ENCODE results near the gene UBXN11. TPM values are rescaled to one million over a fixed set of nuclear protein-coding genes. Genes with fewer than 3 reads are reported as not detected.

The UBXN11 gene
- total and polyA plus RNA-seq, 5 donors from 2014 or later, result 8.1 to 30.8 (median 11.5) TPM

- peak overlapping the region; percentile 92 to 100 (median 97) for H3K27ac Mint-ChIP-seq
- ATAC-seq (ENCODE audit: low read depth in 2 of 2), result peak; percentile 78 to 86
- H3K27ac ChIP-seq (ENCODE audit: insufficient read depth, low read length, poor library complexity, severe bottlenecking), result peak overlapping the region; percentile 70
Measured at GRCh38 chr1:26321315-26322041, 15.0 kb upstream of the UBXN11 start.

GRCh38 chr1:26320896-26321295 lies 14.5 kb upstream of the UBXN11 start:
- Mint-ChIP-seq H3K36me3 (peaks cover 44% of the 10 kb centered on the region), H3K4me1 (peaks cover 6 to 63% (median 39%) of the 10 kb centered on the region in 4 donors), H3K27me3 (peaks cover 5% of the 10 kb centered on the region), H3K27ac (peak overlapping the region; percentile 92 to 100 (median 97)), H3K4me3 (peak overlapping the region; percentile 92 to 98 (median 94)), H3K9me3 (peaks cover 0 to 2% (median 0%) of the 10 kb centered on the region in 7 donors)
- Histone ChIP-seq H3K4me3 (ENCODE audit: low read depth, low read length) (peak overlapping the region; percentile 100), H3K9me3 (ENCODE audit: control insufficient read depth in 2 of 2, low read length in 2 of 2) (no peaks in the 10 kb centered on the region), H3K4me1 (ENCODE audit: control insufficient read depth, insufficient read depth, low read length, poor library complexity, severe bottlenecking) (peaks cover 61% of the 10 kb centered on the region), H3K27me3 (ENCODE audit: control insufficient read depth, insufficient read depth, low read length) (no peaks in the 10 kb centered on the region), H3K27ac (ENCODE audit: insufficient read depth, low read length, poor library complexity, severe bottlenecking) (peak overlapping the region; percentile 70), H3K36me3 (ENCODE audit: control insufficient read depth, insufficient read depth, low read length) (peaks cover 50% of the 10 kb centered on the region)
- no peak for DNase-seq
- no peak for ATAC-seq (ENCODE audit: low read depth in 2 of 2)

More at GRCh38 chr1:26321315-26322041, 15.0 kb upstream of the UBXN11 start:
- peaks cover 50% of the 10 kb centered on the region for H3K36me3 ChIP-seq (ENCODE audit: control insufficient read depth, insufficient read depth, low read length)
- H3K4me1 ChIP-seq (ENCODE audit: control insufficient read depth, insufficient read depth, low read length, poor library complexity, severe bottlenecking), result peaks cover 55% of the 10 kb centered on the region
- H3K27me3 Mint-ChIP-seq, result peaks cover 5% of the 10 kb centered on the region
- peak overlapping the region; percentile 92 to 98 (median 94) for H3K4me3 Mint-ChIP-seq
- DNase-seq, result peak; percentile 87 to 92 (median 91)
- H3K9me3 Mint-ChIP-seq, result peaks cover 0 to 2% (median 0%) of the 10 kb centered on the region in 7 donors
- H3K9me3 ChIP-seq (ENCODE audit: control insufficient read depth in 2 of 2, low read length in 2 of 2), result no peaks in the 10 kb centered on the region
- H3K36me3 Mint-ChIP-seq, result peaks cover 44% of the 10 kb centered on the region
- no peaks in the 10 kb centered on the region for H3K27me3 ChIP-seq (ENCODE audit: control insufficient read depth, insufficient read depth, low read length)
- peaks cover 6 to 57% (median 37%) of the 10 kb centered on the region in 4 donors for H3K4me1 Mint-ChIP-seq
- H3K4me3 ChIP-seq (ENCODE audit: low read depth, low read length), result peak overlapping the region; percentile 100

- H3K27me3 ChIP-seq (ENCODE audit: control insufficient read depth, insufficient read depth, low read length), result no peaks in the 10 kb centered on the region
- H3K9me3 ChIP-seq (ENCODE audit: control insufficient read depth in 2 of 2, low read length in 2 of 2), result no peaks in the 10 kb centered on the region
- DNase-seq, result no peak
- peaks cover 0 to 2% (median 0%) of the 10 kb centered on the region in 7 donors for H3K9me3 Mint-ChIP-seq
- H3K4me1 Mint-ChIP-seq, result peaks cover 14 to 80% (median 55%) of the 10 kb centered on the region in 4 donors
- peak overlapping the region; percentile 67 to 97 (median 91) for H3K27ac Mint-ChIP-seq
- ATAC-seq (ENCODE audit: low read depth in 2 of 2), result no peak
- H3K36me3 ChIP-seq (ENCODE audit: control insufficient read depth, insufficient read depth, low read length), result peaks cover 36% of the 10 kb centered on the region
- H3K27ac ChIP-seq (ENCODE audit: insufficient read depth, low read length, poor library complexity, severe bottlenecking), result peak overlapping the region; percentile 70
- peaks cover 84% of the 10 kb centered on the region for H3K4me1 ChIP-seq (ENCODE audit: control insufficient read depth, insufficient read depth, low read length, poor library complexity, severe bottlenecking)
- peaks cover 41% of the 10 kb centered on the region for H3K36me3 Mint-ChIP-seq
- H3K4me3 Mint-ChIP-seq, result peak overlapping the region; percentile 92 to 99 (median 94)
- H3K4me3 ChIP-seq (ENCODE audit: low read depth, low read length), result peak overlapping the region; percentile 100
- H3K27me3 Mint-ChIP-seq, result peaks cover 5% of the 10 kb centered on the region
Measured at GRCh38 chr1:26318338-26319064, 12.1 kb upstream of the UBXN11 start.

GRCh38 chr1:26317612-26318337 lies 11.3 kb upstream of the UBXN11 start, which contains the start of gene CD52:
TSS of gene CD52 (plus strand) at chr1:26317958. CDS start at chr1:26318018, 60 bp downstream.
- H3K27ac Mint-ChIP-seq, result peak within 1 kb of the TSS; percentile 91 to 97 (median 94)
- peaks cover 14 to 80% (median 50%) of the 10 kb centered on the region in 4 donors for H3K4me1 Mint-ChIP-seq
- H3K27me3 Mint-ChIP-seq, result peaks cover 5% of the 10 kb centered on the region

GRCh38 chr1:26317146-26317545 lies 10.7 kb upstream of the UBXN11 start:
- H3K9me3 ChIP-seq (ENCODE audit: control insufficient read depth in 2 of 2, low read length in 2 of 2), result no peaks in the 10 kb centered on the region
- ATAC-seq (ENCODE audit: low read depth in 2 of 2) (no peak), DNase-seq (no peak)
- H3K4me3 ChIP-seq (ENCODE audit: low read depth, low read length), result peak overlapping the region; percentile 100
- H3K27ac ChIP-seq (ENCODE audit: insufficient read depth, low read length, poor library complexity, severe bottlenecking), result peak overlapping the region; percentile 70
- no peaks in the 10 kb centered on the region for H3K27me3 ChIP-seq (ENCODE audit: control insufficient read depth, insufficient read depth, low read length)
- Mint-ChIP-seq H3K4me3 (peak overlapping the region; percentile 92 to 99 (median 94)), H3K27ac (peak overlapping the region; percentile 91 to 97 (median 94)), H3K9me3 (peaks cover 0 to 2% (median 0%) of the 10 kb centered on the region in 7 donors), H3K36me3 (peaks cover 32% of the 10 kb centered on the region), H3K27me3 (peaks cover 5% of the 10 kb centered on the region), H3K4me1 (peaks cover 14 to 74% (median 45%) of the 10 kb centered on the region in 4 donors)
- peaks cover 22% of the 10 kb centered on the region for H3K36me3 ChIP-seq (ENCODE audit: control insufficient read depth, insufficient read depth, low read length)
- H3K4me1 ChIP-seq (ENCODE audit: control insufficient read depth, insufficient read depth, low read length, poor library complexity, severe bottlenecking), result peaks cover 73% of the 10 kb centered on the region

More at GRCh38 chr1:26317612-26318337, 11.3 kb upstream of the UBXN11 start, which contains the start of gene CD52:
- H3K36me3 ChIP-seq (ENCODE audit: control insufficient read depth, insufficient read depth, low read length), result peaks cover 28% of the 10 kb centered on the region
- H3K4me3 ChIP-seq (ENCODE audit: low read depth, low read length), result peak within 1 kb of the TSS; percentile 100
- peak; percentile 60 to 95 (median 79) for DNase-seq
- peaks cover 79% of the 10 kb centered on the region for H3K4me1 ChIP-seq (ENCODE audit: control insufficient read depth, insufficient read depth, low read length, poor library complexity, severe bottlenecking)
- peak; percentile 75 to 79 for ATAC-seq (ENCODE audit: low read depth in 2 of 2)
- no peaks in the 10 kb centered on the region for H3K27me3 ChIP-seq (ENCODE audit: control insufficient read depth, insufficient read depth, low read length)
- peaks cover 0 to 2% (median 0%) of the 10 kb centered on the region in 7 donors for H3K9me3 Mint-ChIP-seq
- H3K9me3 ChIP-seq (ENCODE audit: control insufficient read depth in 2 of 2, low read length in 2 of 2), result no peaks in the 10 kb centered on the region
- peak within 1 kb of the TSS; percentile 92 to 99 (median 94) for H3K4me3 Mint-ChIP-seq
- peak within 1 kb of the TSS; percentile 70 for H3K27ac ChIP-seq (ENCODE audit: insufficient read depth, low read length, poor library complexity, severe bottlenecking)
- H3K36me3 Mint-ChIP-seq, result peaks cover 36% of the 10 kb centered on the region

GRCh38 chr1:26315874-26316850 lies 9.7 kb upstream of the UBXN11 start:
- Mint-ChIP-seq H3K4me3 (peak overlapping the region; percentile 71 to 99 (median 94)), H3K4me1 (peaks cover 13 to 70% (median 44%) of the 10 kb centered on the region in 4 donors), H3K27ac (peak overlapping the region; percentile 88 to 97 (median 94)), H3K27me3 (peaks cover 5% of the 10 kb centered on the region), H3K9me3 (peaks cover 0 to 1% (median 0%) of the 10 kb centered on the region in 7 donors), H3K36me3 (peaks cover 26% of the 10 kb centered on the region)
- peaks cover 12% of the 10 kb centered on the region for H3K36me3 ChIP-seq (ENCODE audit: control insufficient read depth, insufficient read depth, low read length)
- no peaks in the 10 kb centered on the region for H3K27me3 ChIP-seq (ENCODE audit: control insufficient read depth, insufficient read depth, low read length)
- H3K27ac ChIP-seq (ENCODE audit: insufficient read depth, low read length, poor library complexity, severe bottlenecking), result peak overlapping the region; percentile 52
- no peak for ATAC-seq (ENCODE audit: low read depth in 2 of 2)
- peaks cover 63% of the 10 kb centered on the region for H3K4me1 ChIP-seq (ENCODE audit: control insufficient read depth, insufficient read depth, low read length, poor library complexity, severe bottlenecking)
- no peaks in the 10 kb centered on the region for H3K9me3 ChIP-seq (ENCODE audit: control insufficient read depth in 2 of 2, low read length in 2 of 2)
- no peak overlapping the region for H3K4me3 ChIP-seq (ENCODE audit: low read depth, low read length)
- no peak for DNase-seq
